Activated CD8-positive, alpha-beta memory T cell treated with anti-CD3 and anti-CD28 coated beads for 24 hours (primary cell): ENCODE data around the gene IL18BP.

Source experiments
- DNase-seq: peaks from one replicate; pipeline ENCODE4 v3.0.0-alpha.2; 2020

Gene IL18BP

DNA sequence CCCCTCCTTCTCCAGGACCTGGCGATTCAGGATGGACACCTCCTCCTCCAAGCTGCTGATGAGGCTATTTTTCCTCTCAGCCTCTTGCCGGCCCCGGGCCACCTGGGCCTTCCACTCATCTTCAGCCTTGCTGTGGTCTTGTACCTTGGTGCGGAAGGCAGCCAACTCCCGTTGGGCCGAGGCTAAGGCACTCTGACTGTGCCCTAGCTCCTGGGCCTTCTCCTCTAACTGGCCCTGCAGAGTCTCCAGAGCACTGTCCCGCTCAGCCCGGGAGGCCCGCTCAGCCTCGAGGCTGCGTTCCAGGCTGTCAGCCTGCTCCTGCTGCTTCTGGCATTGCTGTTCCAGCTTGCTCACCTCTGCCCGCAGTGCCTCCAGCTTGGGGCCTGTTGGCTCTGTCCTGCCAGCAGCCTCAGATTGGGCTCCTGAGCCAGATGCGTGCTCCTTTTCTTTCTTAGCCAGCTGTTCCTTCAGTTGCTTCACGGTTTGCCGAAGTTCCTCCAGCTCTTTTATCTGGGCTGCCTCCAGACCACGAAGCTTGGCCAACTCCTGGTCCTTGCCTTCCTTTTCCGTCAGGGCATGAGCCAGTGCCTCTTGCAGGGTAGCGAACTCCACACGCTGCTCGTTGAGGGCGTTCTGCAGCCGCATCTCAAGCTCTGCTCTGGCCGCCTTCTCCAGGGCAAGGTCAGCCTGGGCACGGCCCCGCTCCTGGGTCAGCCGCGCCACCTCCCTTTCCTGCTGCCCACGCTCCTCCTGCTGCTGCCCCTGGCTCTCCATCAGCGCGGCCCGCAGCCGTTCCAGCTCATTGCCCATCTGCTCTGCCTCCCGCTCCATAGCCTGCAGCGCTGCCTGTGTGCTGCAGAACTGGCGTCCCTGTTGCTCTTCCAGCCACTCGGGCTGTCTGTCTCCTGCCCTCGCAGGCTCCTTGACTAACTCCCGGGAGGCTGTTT lies 15.3 kb downstream of the IL18BP start:
- DNase-seq, result peak; percentile 49

DNA sequence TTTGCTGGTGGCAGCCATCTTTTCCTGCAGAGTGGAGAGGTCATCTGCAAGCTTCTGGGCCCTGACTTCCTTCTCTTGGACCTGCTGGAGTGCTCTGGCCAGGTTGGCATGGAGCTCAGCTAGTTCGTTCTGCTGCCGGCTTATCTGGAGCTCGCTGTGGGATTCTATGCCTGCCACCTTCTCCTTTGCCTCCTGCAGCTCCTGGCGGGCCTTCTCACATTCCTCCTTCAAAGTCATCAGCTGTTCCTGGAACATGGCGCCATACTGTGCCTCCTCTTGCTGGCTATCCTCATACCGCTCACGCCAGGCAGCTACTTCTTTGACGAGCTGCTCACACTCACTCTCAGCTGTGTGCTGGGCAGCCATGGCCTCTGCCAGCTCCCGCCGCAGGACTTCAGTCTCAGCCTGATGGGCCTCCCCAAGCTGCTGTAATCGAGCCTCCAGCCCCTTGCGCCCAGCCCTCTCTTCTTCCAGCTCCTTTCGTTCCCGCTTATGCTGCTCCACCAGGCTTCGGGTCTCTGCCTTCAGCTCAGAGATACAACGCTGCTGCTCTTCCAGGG lies 16.1 kb downstream of the IL18BP start:
- DNase-seq, result peak; percentile 47

- DNase-seq, result peak; percentile 44
Measured at GRCh38 chr11:72015511-72016061, 16.9 kb downstream of the IL18BP start.

DNA sequence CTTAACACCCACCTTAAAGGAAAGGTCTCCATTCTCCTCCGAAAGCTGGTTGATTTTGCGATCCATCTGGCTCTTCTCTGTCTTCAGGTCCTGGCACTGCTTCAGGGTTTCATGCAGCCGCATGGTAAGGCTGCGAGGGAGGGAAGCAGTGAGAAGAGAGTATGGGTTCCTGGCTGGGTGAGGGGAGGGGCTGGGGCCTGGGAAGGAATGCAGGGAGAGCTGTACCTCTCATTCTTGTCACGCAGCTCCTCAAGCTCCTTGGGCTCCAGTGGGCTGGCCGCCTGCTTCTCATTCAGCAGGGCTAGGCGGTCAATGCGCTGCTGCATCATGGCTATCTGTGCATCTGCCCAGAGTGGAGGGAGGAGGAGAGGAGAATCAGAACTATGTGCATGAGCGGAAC lies 19.5 kb downstream of the IL18BP start:
- no peak for DNase-seq

DNA sequence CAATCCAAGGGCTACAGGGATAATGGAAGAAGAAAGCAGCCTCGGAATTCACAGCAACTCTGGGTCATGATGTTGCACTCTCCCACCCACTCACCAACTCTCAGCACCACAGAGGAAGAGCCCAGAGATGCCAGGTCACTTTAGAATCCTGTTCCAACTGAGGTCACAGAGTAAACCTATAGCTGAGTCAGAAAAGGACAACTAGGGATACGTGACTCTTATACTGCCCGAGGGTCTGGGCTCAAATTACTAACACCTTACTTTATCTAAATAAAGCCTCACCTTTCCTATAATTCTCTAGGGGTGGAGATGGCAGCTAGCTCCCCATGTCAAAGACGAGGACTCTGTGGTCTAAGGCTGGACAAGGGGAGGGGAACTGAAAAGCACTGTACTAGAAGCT lies 24.6 kb downstream of the IL18BP start:
- DNase-seq, result no peak

GRCh38 chr11:72024069-72024754 lies 25.5 kb downstream of the IL18BP start:
- no peak for DNase-seq

- no peak for DNase-seq
Measured at GRCh38 chr11:72026090-72026489, 27.4 kb downstream of the IL18BP start.

- no peak for DNase-seq
Measured at GRCh38 chr11:72030472-72031045, 31.9 kb downstream of the IL18BP start.

DNA sequence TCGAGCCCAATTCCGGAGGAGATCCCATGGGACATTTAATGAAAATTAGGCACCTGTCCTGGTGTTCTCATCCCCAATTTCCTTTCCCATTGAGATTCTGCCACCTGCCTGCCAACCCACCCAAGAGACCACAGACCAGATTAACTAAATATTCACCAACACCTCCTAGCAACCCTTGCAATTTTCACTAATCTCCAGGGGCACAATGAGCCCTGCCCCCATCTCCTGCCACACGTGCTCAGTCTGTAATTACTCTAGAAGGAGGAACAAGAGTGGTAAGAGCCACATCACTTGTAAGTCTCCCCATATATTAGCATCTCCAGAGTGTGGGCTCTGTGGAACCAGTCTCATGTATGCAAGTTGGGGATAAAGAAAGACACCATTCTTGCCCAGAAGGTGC lies 38.0 kb downstream of the IL18BP start:
- DNase-seq, result no peak

DNA sequence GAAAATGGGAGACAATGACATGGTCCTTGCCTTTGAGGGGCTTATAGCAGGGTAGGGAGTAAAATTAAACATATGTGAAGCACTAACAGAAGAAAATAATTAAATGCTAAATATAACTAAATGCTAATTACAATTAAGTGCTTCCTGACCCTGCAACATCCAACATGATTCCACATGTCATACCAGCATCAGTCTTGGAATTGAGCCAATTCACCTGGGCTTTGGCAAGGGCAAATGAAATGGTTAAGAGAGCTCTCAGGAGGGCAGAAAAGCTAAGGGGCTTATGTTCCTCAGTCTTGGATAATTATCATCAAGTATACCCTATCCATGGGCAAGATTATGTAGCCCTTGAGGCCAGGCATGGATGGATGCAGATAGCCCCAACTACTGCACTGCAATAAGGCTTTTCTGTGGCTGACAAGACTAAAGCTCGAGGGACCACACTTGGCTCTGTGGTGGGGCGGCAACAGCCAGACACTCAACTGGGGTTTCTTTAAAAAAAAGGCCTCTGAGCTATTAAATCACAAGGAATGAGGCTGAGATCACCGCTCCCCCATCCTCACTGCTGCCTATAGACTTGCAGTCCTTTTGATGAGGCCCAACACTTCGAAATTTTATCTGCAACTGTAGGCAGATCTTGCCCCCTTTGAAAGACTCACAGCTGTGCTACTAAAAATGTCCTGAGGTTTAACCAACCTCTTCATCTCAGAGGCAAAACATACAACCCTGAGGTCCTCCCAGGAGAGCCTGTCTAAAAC lies 39.0 kb downstream of the IL18BP start:
- no peak for DNase-seq

GRCh38 chr11:72038491-72038890 lies 39.8 kb downstream of the IL18BP start:
- no peak for DNase-seq

GRCh38 chr11:72039031-72039855 lies 40.5 kb downstream of the IL18BP start:
- DNase-seq, result no peak

- DNase-seq, result peak; percentile 61
Measured at GRCh38 chr11:72039856-72040401, 41.2 kb downstream of the IL18BP start.

DNA sequence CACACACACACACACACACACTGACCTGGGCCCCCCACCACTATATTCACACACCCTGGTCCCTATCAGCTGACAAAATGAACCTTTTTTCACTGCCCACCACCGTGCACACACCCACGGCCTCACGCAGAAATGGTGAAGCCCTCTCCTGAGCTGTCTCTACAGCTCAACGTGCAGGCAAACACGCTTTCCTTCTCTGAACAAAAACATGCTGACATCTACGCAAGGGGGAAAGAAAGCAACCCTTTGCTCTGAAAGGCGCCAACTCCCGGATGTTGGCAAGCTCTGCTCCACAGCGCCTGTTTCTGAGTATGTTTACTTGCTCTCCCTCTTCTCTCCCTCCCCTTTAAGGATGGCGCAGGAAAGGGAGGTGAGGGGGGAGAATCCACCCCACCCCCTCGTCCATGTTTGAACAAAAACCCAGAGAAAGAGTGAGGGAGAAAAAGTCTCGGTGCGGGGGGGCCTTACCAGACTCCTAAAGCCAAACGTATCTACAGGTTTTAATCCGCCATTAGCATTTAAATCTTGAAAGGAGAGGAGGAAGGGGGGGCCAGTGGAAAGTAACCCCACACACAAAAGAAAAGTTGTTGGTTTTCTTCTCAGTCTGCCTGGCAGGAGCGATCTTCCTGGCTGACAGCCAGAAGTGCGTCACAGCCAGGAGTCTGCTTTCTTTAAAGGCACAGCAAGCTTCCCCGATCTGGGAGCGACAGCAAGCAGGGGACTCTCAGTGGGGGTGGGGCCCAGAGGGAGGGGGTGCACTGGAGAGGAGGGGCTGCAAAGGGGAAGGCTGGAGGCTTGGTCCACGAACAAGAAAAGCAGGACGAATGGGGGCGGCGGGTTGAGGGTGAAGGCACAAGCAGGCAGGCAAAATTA lies 42.0 kb downstream of the IL18BP start:
- peak; percentile 88 for DNase-seq

DNA sequence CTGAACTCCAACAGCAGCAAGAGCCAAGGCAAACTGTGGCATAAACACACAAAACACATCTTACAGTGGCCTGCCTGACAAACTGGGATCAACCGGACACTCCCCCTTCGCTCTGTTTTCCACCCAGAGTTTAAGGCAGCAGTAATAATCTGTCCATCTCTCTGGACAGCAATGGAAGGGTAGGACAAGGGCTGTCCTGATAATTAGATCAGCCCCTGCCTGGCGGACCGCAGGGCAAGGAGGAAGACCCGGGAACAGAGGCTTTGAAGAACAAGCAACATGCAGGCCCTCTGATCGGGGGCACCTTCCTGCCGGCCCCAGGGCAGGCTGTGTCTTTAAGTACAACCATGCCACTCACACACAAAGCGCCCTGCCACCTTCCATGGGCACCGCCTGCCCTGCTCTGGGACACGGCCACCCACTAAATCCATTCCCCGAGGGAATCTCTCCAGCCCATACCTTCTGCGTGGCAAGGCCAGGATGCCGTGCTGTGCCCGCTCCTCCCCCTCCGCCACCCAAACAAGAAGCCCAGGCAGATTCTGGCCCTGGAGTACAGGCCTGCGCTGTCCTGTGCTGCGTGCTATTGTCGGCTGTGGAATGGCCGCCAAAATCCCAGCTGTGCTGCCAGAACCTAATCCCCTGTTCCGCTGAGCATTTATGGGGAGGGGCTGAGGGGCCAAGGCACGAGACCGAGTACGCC lies 42.8 kb downstream of the IL18BP start:
- peak; percentile 78 for DNase-seq

DNA sequence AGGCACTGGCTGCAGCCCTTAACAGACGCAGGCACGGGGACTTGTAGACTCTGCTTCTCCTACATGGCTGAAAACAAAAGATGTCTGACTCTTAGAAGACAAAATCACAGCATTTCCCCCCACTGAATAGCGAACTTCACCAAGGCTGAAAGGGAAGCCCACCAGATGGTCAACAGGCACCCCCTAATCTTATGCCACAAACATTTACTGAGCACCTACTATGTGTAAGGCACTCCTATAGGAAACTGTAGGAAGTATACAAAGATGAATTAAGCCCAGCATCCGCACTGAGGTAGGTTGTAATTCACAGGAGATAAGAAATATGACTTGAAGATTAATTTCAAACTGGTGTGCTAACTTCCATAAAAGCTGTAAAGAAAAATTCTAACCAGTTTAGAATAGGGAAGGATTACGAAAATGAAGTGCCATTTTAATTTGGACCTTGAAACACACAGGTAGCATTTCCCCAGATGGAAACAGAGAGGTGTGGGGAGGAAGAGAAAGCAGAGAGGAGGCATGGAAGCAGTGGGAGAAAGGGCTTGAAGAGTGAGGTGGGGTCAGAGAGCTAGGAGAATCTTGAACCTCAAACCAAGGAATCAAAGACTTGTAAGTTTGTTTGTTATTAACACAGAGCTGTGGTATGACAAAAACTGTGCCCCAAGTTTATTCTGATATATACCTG lies 43.5 kb downstream of the IL18BP start:
- DNase-seq, result peak; percentile 30

- DNase-seq, result no peak
Measured at GRCh38 chr11:72045849-72046248, 47.1 kb downstream of the IL18BP start.

DNA sequence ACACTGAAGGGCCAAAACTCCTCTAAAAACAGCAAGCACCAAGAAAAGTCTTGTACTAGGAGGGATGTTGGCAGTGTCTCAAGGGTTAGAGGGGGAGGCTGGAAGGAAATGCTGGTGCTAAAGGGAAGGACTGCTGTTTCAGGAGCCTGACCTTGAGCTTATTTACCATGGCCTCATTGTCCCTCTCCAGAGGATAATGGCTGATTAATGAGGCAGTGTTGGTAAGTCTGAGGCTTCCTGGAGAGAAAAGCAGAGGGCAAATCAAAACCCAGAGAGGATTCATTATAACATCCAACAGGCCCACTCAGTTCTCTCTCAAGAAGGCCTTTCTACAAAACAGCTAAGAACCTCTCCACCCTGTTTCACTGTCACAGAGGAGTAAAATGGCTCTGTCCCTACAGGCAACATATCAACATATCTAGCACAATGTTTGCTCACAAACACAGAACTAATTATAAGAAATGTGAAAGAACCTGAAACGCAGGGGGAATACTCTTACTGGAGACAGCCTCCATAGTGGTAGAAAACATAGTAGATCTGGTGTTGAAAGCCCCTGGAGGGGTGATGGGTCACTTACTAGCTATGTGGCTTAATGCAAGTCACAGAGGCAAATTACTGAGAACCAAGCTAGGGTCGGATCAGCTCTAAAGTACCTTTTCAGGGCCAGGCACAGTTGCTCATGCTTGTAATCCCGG lies 50.2 kb downstream of the IL18BP start:
- no peak for DNase-seq
